OCI-LY1 (cell line): ENCODE measurements around the gene KCNIP4.

Source experiments
- CTCF ChIP-seq: fragments of 200-600 bp; sonication (generic), shearing (Covaris generic); IDR thresholded peaks from 2 replicates; pipeline ENCODE4 v1.5.1; 2017; ENCODE audit warnings: mild to moderate bottlenecking, antibody characterized with exemption, low read length, moderate library complexity, mixed read lengths
- EZH2 ChIP-seq: fragments of 200-600 bp; sonication (generic), shearing (Covaris generic); IDR thresholded peaks from 2 replicates; pipeline ENCODE4 v1.8.0; 2017; ENCODE audit warnings: borderline replicate concordance, mixed run types, mild to moderate bottlenecking, antibody characterized with exemption, low read length, moderate library complexity, mixed read lengths

- TF ChIP-seq CTCF (peak; percentile 41; the same call in 1 of the 2 replicates), EZH2 (no peak)
Observed at GRCh38 chr4:20773144-20773997, 1175.2 kb downstream of the KCNIP4 start.
